Liver (tissue), 9 donors: ENCODE measurements around the gene RNF151. TPM values are rescaled to one million over a fixed set of nuclear protein-coding genes. Genes with fewer than 3 reads are reported as not detected.

Experiments
- DNase-seq: peaks from one replicate; pipeline ENCODE4 v3.0.0-alpha.2; 2017; ENCODE audit warnings: low spot score
- H3K27ac ChIP-seq, 2 donors: one replicate each; pipeline ENCODE4 v1.7.0; 2013; ENCODE audit warnings: inconsistent platforms in 2 of 2, low read length in 2 of 2, control low read depth in 1 of 2, low read depth in 1 of 2, mild to moderate bottlenecking in 1 of 2
- H3K27me3 ChIP-seq, 4 donors: one replicate each; pipeline versions ENCODE4 v1.6.1 to v1.7.0; 2013; ENCODE audit warnings: low read length in 3 of 4, inconsistent platforms in 1 of 4, mild to moderate bottlenecking in 1 of 4, moderate library complexity in 1 of 4; ENCODE audit not compliant: control insufficient read depth in 4 of 4, insufficient read depth in 4 of 4
- H3K36me3 ChIP-seq, 4 donors: one replicate each; pipeline versions ENCODE4 v1.6.1 to v1.7.0; 2013; ENCODE audit warnings: low read length in 3 of 4, mild to moderate bottlenecking in 3 of 4, low read depth in 1 of 4, moderate library complexity in 1 of 4; ENCODE audit not compliant: control insufficient read depth in 4 of 4, insufficient read depth in 3 of 4
- H3K4me1 ChIP-seq, 4 donors: one replicate each; pipeline versions ENCODE4 v1.6.1 to v1.7.0; 2013; ENCODE audit warnings: low read length in 3 of 4, mild to moderate bottlenecking in 3 of 4, moderate library complexity in 1 of 4; ENCODE audit not compliant: control insufficient read depth in 4 of 4, insufficient read depth in 4 of 4
- H3K4me3 ChIP-seq, 3 donors: one replicate each; pipeline versions ENCODE4 v1.6.1 to v1.7.0; 2013; ENCODE audit warnings: low read length in 3 of 3, control low read depth in 1 of 3, low read depth in 1 of 3, mild to moderate bottlenecking in 1 of 3
- H3K9ac ChIP-seq, 2 donors: one replicate each; pipeline ENCODE4 v1.7.0; 2013; ENCODE audit warnings: low read length in 2 of 2, mild to moderate bottlenecking in 2 of 2, moderate library complexity in 2 of 2, control low read depth in 1 of 2, low read depth in 1 of 2
- H3K9me3 ChIP-seq, 4 donors: one replicate each; pipeline versions ENCODE4 v1.6.1 to v1.7.0; 2013; ENCODE audit warnings: low read length in 3 of 4; ENCODE audit not compliant: control insufficient read depth in 4 of 4
- ATF3 ChIP-seq: IDR thresholded peaks from 2 replicates; pipeline ENCODE4 v1.6.1; 2016; ENCODE audit warnings: antibody characterized with exemption
- CTCF ChIP-seq: fragments of 150-350 bp; IDR thresholded peaks from 2 replicates; pipeline ENCODE4 v1.5.1; 2017; ENCODE audit warnings: improper control_type of control experiment, low read depth, low read length; ENCODE audit not compliant: missing input control
- EGR1 ChIP-seq, 2 donors: IDR thresholded peaks; 2 replicates each; pipeline ENCODE4 v1.6.1; 2016 to 2018; ENCODE audit warnings: antibody characterized with exemption in 2 of 2, low read depth in 2 of 2
- FOXA1 ChIP-seq: IDR thresholded peaks from 2 replicates; pipeline ENCODE4 v1.6.1; 2016; ENCODE audit warnings: antibody characterized with exemption
- FOXA2 ChIP-seq: IDR thresholded peaks from 2 replicates; pipeline ENCODE4 v1.6.1; 2016; ENCODE audit warnings: antibody characterized with exemption
- GABPA ChIP-seq, 2 donors: IDR thresholded peaks in 1 of 2; conservative IDR thresholded peaks in 1 of 2; 2 replicates each; pipeline ENCODE4 v1.6.1; 2016; ENCODE audit warnings: antibody characterized with exemption in 2 of 2, mild to moderate bottlenecking in 1 of 2, moderate library complexity in 1 of 2
- HNF4A ChIP-seq, 2 donors: conservative IDR thresholded peaks; 2 replicates each; pipeline ENCODE4 v1.6.1; 2016; ENCODE audit warnings: antibody characterized with exemption in 2 of 2, mild to moderate bottlenecking in 2 of 2
- HNF4G ChIP-seq: IDR thresholded peaks from 2 replicates; pipeline ENCODE4 v1.6.1; 2016; ENCODE audit warnings: antibody characterized with exemption
- JUND ChIP-seq, 2 donors: IDR thresholded peaks; 2 replicates each; pipeline ENCODE4 v1.6.1; 2016; ENCODE audit warnings: antibody characterized with exemption in 2 of 2
- MAX ChIP-seq: IDR thresholded peaks from 2 replicates; pipeline ENCODE4 v1.6.1; 2016; ENCODE audit warnings: antibody characterized with exemption
- NR2F2 ChIP-seq: IDR thresholded peaks from 2 replicates; pipeline ENCODE4 v1.6.1; 2016; ENCODE audit warnings: antibody characterized with exemption
- RAD21 ChIP-seq, 2 donors: IDR thresholded peaks; 2 replicates each; pipeline ENCODE4 v1.6.1; 2016; ENCODE audit warnings: antibody characterized with exemption in 2 of 2, mild to moderate bottlenecking in 2 of 2
- REST ChIP-seq: IDR thresholded peaks from 2 replicates; pipeline ENCODE4 v1.6.1; 2016; ENCODE audit warnings: antibody characterized with exemption, mild to moderate bottlenecking
- RXRA ChIP-seq, 2 donors: IDR thresholded peaks; 2 replicates each; pipeline ENCODE4 v1.6.1; 2017 to 2018; ENCODE audit warnings: antibody characterized with exemption in 2 of 2, mild to moderate bottlenecking in 1 of 2
- SP1 ChIP-seq: IDR thresholded peaks from 2 replicates; pipeline ENCODE4 v1.6.1; 2018; ENCODE audit warnings: antibody characterized with exemption, mild to moderate bottlenecking
- TAF1 ChIP-seq: conservative IDR thresholded peaks from 2 replicates; pipeline ENCODE4 v1.6.1; 2016; ENCODE audit warnings: antibody characterized with exemption, mild to moderate bottlenecking
- YY1 ChIP-seq: IDR thresholded peaks from 2 replicates; pipeline ENCODE4 v1.6.1; 2016; ENCODE audit warnings: antibody characterized with exemption, mild to moderate bottlenecking
- ZBTB33 ChIP-seq: IDR thresholded peaks from 2 replicates; pipeline ENCODE4 v1.6.1; 2016; ENCODE audit warnings: antibody characterized with exemption
- WGBS: extraction: QIAGEN DNeasy Blood & Tissue Kit; methylation state at CpG from one replicate; pipeline ENCODE4 v1.1.7; 2013; 5-methylcytosine and 5-hydroxymethylcytosine counted together
- polyA plus RNA-seq, 2 donors: library from polyadenylated mRNA; stranded (reverse) in 1 of 2; unstranded in 1 of 2; fragments of 200-250 nt in 1 of 2; fragments of >200 nt in 1 of 2; fragmentation: Nextera tagmentation in 1 of 2; extraction: Ambion mirVana in 1 of 2; gene quantifications; one replicate each; pipeline versions ENCODE4 v1.2.1 to v1.2.3, GENCODE V29; 2013 to 2015
- total RNA-seq, 2 donors: library from RNA; depleted of rRNA; stranded (reverse); fragments of >200 nt; gene quantifications; one replicate each; pipeline ENCODE4 v1.2.3, GENCODE V29; 2014
- donor health status: healthy.
- donor health status: healthy.
- donor health status: healthy.
- donor health status: healthy.
- donor health status: healthy.

The RNF151 gene
- total and polyA plus RNA-seq, 4 donors = not detected

GRCh38 chr16:1980770-1981087 lies 14.1 kb downstream of the RNF151 start:
- Histone ChIP-seq H3K9me3 (no peaks in the 10 kb centered on the region), H3K9ac (no peak overlapping the region), H3K4me3 (no peak overlapping the region), H3K27ac (no peak overlapping the region), H3K27me3 (no peaks in the 10 kb centered on the region), H3K4me1 (peaks cover 5 to 31% (median 17%) of the 10 kb centered on the region in 4 donors), H3K36me3 (peaks cover 4 to 30% (median 10%) of the 10 kb centered on the region in 4 donors)
- WGBS = 20% methylated on average over 16 of the region's 16 CpGs
- TF ChIP-seq JUND (IDR thresholded peaks at IDR 0.05) = no peak
- TF ChIP-seq EGR1 (IDR thresholded peaks at IDR 0.05; ENCODE audit: low read depth in 2 of 2) = no peak
- TF ChIP-seq GABPA (IDR thresholded peaks at IDR 0.05 in 1 of 2, conservative IDR thresholded peaks at IDR 0.05 in 1 of 2) = no peak
- no peak for TF ChIP-seq HNF4A (conservative IDR thresholded peaks at IDR 0.05)
- TF ChIP-seq HNF4G = no peak
- no peak for TF ChIP-seq SP1
- TF ChIP-seq NR2F2 = no peak
- TF ChIP-seq ZBTB33 = no peak
- no peak for TF ChIP-seq YY1
- TF ChIP-seq ATF3 = no peak
- TF ChIP-seq TAF1 = no peak
- TF ChIP-seq MAX = no peak
- no peak for TF ChIP-seq FOXA1
- TF ChIP-seq REST = no peak
- no peak for TF ChIP-seq RXRA (IDR thresholded peaks at IDR 0.05)
- no peak for TF ChIP-seq RAD21 (IDR thresholded peaks at IDR 0.05)
- no peak for TF ChIP-seq FOXA2
- no peak for TF ChIP-seq CTCF
- no peak for DNase-seq
